GM11168 (cell line): ENCODE measurements around the gene PCSK2.

Experiments
- in situ Hi-C: fragments of 300-500 bp; cut with MboI; formaldehyde crosslinking; loops from one replicate; pipeline ENCODE4 v1.12.0; 2022; ENCODE audit warnings: low sequenced_read_pairs; ENCODE audit not compliant: unreplicated experiment

Gene PCSK2

DNA sequence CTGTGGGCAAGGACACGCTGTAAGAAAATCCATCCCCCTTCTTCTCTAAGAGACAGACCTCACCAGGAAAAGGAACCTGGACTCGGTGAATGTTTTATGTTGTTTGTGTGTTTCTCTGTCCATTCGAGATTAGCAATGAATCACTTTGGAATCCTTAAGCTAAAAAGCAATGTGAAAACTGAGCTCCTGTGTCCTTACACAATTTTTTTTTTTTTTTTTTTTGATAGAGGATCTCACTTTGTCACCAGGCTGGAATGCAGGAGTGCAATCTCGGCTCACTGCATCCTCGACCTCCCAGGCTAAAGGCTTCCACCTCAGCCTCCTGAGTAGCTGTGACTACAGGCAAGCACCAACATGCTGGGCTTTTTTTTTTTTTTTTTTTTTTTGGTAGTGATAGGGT, 272.2 kb downstream of the PCSK2 start:
- in situ Hi-C loops = no loop called here

- in situ Hi-C loops = no loop called here
Measured at GRCh38 chr20:17500271-17500670, 273.4 kb downstream of the PCSK2 start.

DNA sequence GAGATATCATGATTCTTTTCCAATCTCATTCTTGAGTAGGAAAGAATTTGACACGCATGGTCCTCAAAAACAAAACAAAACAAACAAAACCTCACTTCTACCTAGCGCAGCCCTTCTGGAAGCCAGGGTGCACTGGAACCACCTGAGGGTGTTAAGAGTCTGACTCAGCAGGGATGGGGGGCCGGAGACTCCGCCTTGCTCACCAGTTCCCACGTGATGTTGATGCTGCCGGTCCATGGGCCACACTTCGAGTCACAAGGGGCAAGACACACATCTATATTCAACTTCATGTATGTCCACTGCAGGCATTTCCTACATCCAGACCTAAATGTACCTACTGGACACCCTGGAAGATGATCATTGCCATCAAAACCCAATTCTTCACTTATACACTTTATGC, 274.0 kb downstream of the PCSK2 start:
- in situ Hi-C loops = no loop called here

DNA sequence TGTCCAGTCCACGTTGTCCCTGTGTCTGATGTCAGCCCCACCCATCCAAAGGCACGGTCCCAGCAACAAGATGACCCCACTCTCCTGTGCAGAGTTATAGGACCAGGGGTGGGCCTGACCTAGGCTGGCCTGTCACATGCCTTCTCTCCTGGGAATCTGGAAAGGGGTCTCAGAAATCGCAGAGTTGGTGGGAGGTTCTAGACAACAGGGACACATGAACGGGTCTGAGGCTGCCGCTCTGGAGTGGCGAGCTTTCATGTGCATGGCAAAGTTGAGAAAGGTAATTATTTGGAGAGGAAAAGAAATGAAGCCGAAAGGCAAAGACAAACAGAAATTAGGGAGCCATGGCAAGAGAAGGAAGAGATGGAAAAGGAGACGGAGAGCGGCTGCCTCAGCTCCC, 274.9 kb downstream of the PCSK2 start:
- in situ Hi-C loops = no loop called here

GRCh38 chr20:17502105-17502504, 275.3 kb downstream of the PCSK2 start:
- in situ Hi-C loops = no loop called here

DNA sequence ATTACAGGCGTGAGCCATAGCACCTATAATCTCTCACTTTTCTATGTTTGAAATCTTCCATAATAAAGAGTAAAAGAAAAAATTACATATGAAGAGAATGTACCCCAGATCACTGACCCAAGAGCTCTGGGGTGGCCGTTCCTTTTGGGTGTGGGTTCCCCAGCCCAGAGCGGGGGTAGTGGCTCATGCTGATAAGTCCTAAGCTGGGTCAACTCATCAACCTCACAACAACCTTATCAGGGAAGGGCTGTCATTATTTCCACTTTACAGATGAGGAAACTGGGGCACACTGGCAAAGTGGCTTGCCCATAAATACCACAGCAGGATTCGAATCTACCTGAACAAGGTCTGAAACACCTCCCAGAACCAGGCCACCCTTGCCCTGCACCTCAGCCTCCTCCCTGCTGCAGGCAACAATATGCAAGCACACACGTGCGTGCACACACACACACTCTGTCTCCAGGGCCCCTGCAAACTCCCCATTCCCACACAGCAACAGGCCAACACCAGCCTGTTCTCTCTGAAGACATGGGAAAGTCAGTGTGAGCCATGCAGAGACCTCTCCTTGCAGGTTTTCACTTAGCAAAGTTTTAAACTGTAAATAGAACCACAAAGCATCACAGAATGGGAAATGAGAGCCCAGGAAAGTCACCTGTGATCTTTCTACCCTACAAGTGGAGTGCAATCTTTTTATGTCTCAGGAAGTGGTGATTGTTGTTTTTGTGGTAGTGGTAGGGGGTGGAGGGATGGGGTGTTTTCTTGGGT, 276.6 kb downstream of the PCSK2 start:
- in situ Hi-C loops = no loop called here

DNA sequence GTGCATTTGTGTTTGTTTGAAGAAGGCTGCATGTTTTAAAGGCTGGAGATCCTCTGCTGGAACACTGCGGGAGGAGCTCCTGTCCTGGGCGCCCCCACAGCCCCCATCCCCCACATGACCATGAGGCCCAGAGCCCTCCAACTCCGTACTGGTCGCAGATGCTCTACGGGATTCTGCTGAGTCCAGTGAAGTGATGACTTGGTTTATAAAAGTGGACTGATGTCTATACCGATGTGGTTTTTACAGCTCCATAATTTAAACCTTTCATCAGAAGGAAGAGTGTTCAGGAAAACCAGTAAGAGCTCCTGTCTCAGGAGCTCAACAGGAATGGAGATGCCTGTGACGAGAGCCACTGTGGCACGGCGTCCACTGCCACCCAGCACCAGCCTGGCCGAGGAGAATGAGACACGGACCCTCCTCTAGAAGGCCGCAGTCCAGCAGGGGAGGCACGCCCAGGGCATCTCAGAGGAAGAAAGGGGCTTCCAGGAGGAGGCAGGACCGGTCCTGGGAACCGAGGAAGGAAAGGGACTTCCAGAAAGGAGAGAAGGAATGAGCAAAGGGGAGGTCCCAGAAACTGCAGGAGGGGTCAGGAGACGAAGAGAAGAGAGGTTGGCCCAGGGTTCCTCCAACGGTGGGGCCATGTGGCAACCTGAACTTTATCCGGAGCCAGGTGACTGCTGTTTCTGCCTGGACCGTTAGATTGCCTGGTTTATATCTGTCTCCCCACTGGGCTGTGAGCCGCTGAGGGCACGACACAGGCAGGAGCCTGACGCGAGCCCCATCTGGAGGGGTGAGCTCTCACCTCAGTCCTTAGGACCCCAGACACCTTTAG, 277.4 kb downstream of the PCSK2 start:
- in situ Hi-C loops = no loop called here

DNA sequence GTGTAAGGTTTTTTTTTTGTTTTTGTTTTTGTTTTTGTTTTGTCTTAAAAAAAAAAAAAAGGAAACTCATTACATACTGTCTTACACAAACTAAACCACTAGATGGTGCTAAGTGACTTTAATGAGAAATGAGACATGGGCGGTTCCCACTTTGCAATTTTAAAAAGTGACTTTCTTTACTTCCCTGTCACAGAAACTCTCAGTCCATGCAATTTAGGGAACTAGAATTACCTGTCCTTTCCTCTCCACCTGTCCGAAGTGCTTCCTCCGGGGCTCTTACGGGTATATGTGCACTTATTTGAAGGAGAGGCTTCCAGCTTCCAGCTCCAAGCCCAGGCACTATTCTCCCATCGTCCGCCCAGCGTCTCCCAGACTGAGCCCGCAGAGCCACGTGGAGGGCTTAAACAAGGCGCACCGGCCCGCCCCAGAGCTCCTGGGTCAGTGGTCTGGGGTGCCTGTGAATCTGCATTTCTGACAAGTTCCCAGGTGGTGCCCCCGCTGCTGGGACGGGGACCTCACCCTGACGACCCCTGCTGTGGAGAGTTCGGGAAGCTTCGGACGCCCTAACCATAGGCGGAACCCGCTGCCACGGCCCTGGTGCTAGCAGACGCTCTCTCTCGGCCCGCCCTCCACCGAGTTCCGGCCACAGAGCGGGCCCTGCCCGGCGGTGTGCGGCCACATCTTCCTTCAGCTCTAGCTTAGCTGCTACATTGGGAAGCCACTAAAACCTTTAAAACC, 278.2 kb downstream of the PCSK2 start:
- in situ Hi-C loops = no loop called here

DNA sequence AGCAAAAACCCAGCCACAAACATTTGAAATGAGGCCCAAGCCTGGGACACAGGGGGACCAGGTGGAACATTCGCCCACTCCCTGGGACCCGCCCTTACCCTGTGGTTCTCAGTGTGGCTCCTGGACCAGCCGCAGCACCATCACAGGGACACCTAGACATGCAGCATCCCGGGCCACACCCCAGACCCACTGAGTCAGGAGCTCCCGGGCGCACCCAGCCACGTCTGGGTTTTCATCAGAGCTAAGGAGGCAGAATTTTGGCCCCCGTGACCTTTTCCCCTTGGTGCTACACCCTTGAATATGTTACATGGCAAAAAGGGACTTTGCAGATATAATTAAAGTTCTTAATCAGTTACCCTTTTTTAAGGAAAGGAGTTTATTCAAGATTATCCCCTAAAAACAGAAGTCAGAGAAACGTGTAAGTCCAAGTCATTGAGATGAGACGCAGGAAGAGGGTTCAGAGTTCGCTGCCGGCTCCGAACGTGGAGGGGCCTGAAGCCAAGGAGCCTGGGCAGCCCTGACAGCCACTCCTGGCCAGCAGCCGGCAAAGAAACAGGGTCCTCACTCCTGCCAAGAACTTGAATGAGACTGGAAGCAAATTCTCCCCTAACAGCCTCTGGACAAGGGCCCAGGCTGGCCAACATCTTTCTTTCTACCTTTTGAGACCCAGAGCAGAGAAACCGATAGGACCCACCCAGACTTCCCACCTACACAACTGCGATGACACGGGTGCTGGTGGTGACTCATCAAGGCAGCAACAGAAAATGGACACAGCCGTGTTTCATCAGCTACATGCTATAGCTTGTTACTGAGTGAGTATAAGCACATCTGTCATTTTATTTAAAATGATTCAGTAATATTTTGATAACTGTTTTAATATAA, 279.0 kb downstream of the PCSK2 start:
- in situ Hi-C loops = no loop called here

DNA sequence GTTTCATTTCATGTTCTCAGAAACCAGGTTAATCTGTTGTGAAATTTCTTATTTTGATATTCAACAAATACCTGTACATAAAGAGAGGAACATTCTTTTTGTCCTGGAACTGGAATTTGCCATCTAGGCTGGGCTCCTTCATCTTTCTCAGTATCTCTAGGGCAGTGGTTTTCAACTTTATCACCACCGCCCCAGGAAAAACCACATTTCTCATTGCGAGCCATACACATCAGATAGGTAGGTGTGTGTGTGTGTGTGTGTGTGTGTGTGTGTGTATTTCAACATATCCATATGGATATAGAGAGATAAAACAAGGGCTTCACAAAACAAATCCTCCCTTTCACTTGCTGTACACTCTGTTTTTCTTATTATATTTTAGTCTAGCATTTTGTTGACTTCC, 280.2 kb downstream of the PCSK2 start:
- in situ Hi-C loops = no loop called here

GRCh38 chr20:17507531-17507930, 280.7 kb downstream of the PCSK2 start:
- in situ Hi-C loops = no loop called here

- in situ Hi-C loops = no loop called here
Measured at GRCh38 chr20:17508756-17509155, 281.9 kb downstream of the PCSK2 start.

DNA sequence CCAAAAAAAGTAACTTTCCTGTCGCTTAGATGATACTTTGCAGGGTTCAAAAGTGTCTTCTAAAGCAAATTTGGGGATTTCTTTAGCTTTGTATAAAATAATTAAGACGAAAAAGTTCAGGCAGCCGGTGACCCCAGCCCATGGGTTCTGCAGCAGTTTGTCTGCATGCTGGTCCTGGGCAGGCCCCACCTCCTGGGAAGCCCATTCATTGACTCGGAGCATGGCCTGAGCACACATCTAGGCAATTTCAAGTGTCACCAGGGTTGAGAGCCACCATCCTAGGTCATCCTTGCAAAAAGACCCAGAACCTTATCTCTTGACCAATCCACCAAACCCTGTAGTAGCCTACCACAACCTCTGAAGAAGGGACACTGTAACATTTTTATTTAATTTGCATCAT, 283.7 kb downstream of the PCSK2 start:
- in situ Hi-C loops = no loop called here

GRCh38 chr20:17511401-17511800, 284.6 kb downstream of the PCSK2 start:
- in situ Hi-C loops = no loop called here

DNA sequence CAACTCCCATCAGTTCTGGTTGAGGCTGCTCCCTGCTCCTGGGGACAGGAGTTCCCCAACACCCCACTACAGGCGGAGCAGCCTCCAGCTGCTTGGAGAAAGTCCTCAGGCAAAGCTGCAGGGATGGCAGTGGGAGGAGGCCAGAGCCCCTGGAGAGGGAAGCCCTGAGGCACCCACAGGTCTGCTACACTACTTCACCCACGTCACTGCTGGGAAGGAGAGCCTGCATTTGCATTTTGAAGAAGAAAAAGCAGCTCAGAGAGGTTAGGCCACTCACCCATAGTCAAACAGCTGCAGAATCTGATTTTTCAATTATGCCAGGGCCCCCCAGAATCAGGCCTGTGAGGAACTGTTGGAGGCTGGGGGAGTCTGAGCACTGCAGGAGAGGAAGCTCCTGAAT, 287.1 kb downstream of the PCSK2 start:
- in situ Hi-C loops = no loop called here

GRCh38 chr20:17515053-17515452, 288.2 kb downstream of the PCSK2 start:
- in situ Hi-C loops = no loop called here

GRCh38 chr20:17518339-17519052, 291.7 kb downstream of the PCSK2 start:
- in situ Hi-C loops = no loop called here

- in situ Hi-C loops = no loop called here
Measured at GRCh38 chr20:17519606-17520285, 292.9 kb downstream of the PCSK2 start.

GRCh38 chr20:17520583-17520982, 293.7 kb downstream of the PCSK2 start:
- in situ Hi-C loops = no loop called here
